ENCODE data around the gene NXPE1.
"Not testable (repeated sequence)": the region's sequence is repeated elsewhere in the genome, so short reads cannot be mapped to it uniquely, and the experiment has no call there.

NXPE1 gene

GRCh38 chr11:114559425-114560310, at the start of gene NXPE1:
Gene NXPE1, minus strand, starts transcription at chr11:114559881. Its CDS starts 8,680 bp downstream, at chr11:114551201.
- DNase-seq, result no peak
- ATAC-seq, result no peak

GRCh38 chr11:114609429-114609828, 49.7 kb upstream of the NXPE1 start:
- DNase-seq, result no peak
- ATAC-seq, result no peak

GRCh38 chr11:114608605-114609004, 48.9 kb upstream of the NXPE1 start:
- not testable (repeated sequence) for DNase-seq, ATAC-seq

- ATAC-seq (no peak), DNase-seq (no peak)
Observed at GRCh38 chr11:114607753-114608459, 48.2 kb upstream of the NXPE1 start.

GRCh38 chr11:114606802-114607075, 47.1 kb upstream of the NXPE1 start:
- not testable (repeated sequence) for DNase-seq, ATAC-seq

- ATAC-seq, result no peak
- DNase-seq, result no peak
Observed at GRCh38 chr11:114606003-114606801, 46.5 kb upstream of the NXPE1 start.

GRCh38 chr11:114605370-114605769, 45.7 kb upstream of the NXPE1 start:
- ATAC-seq (no peak), DNase-seq (no peak)

GRCh38 chr11:114604886-114605285, 45.2 kb upstream of the NXPE1 start:
- DNase-seq, result no peak
- ATAC-seq, result no peak

- DNase-seq (no peak), ATAC-seq (no peak)
Observed at GRCh38 chr11:114604179-114604813, 44.6 kb upstream of the NXPE1 start.

GRCh38 chr11:114603151-114603550, 43.5 kb upstream of the NXPE1 start:
- not testable (repeated sequence) for DNase-seq, ATAC-seq

GRCh38 chr11:114598461-114598860, 38.8 kb upstream of the NXPE1 start:
- ATAC-seq, result no peak
- no peak for DNase-seq

- ATAC-seq, result no peak
Observed at GRCh38 chr11:114596175-114596919, 36.7 kb upstream of the NXPE1 start.

GRCh38 chr11:114595571-114595970, 35.9 kb upstream of the NXPE1 start, which contains the start of gene NXPE4:
Gene NXPE4, minus strand, starts transcription at chr11:114595786. Its CDS starts 1,027 bp downstream, at chr11:114594759.
- ATAC-seq (no peak), DNase-seq (no peak)

More at GRCh38 chr11:114596175-114596919, 36.7 kb upstream of the NXPE1 start:
- no peak for DNase-seq

GRCh38 chr11:114594703-114595102, 35.0 kb upstream of the NXPE1 start:
- no peak for ATAC-seq
- DNase-seq, result no peak

- DNase-seq, result no peak
Observed at GRCh38 chr11:114587398-114587953, 27.8 kb upstream of the NXPE1 start.

GRCh38 chr11:114586797-114587196, 27.1 kb upstream of the NXPE1 start:
- DNase-seq (no peak), ATAC-seq (no peak)

More at GRCh38 chr11:114587398-114587953, 27.8 kb upstream of the NXPE1 start:
- ATAC-seq, result no peak

- ATAC-seq, result no peak
Observed at GRCh38 chr11:114571712-114572111, 12.0 kb upstream of the NXPE1 start.

GRCh38 chr11:114569801-114570200, 10.1 kb upstream of the NXPE1 start:
- ATAC-seq (no peak), DNase-seq (no peak)

More at GRCh38 chr11:114571712-114572111, 12.0 kb upstream of the NXPE1 start:
- DNase-seq, result no peak

GRCh38 chr11:114566276-114566675, 6.6 kb upstream of the NXPE1 start:
- ATAC-seq (no peak), DNase-seq (no peak)

- no peak for DNase-seq
- ATAC-seq, result no peak
Observed at GRCh38 chr11:114564831-114565230, 5.2 kb upstream of the NXPE1 start.

GRCh38 chr11:114563077-114563476, 3.4 kb upstream of the NXPE1 start:
- DNase-seq, result no peak

More at GRCh38 chr11:114563077-114563476, 3.4 kb upstream of the NXPE1 start:
- ATAC-seq, result no peak

Data from stimulated activated naive CD8-positive, alpha-beta T cell treated with anti-CD3 and anti-CD28 coated beads, Interleukin-15, Interleukin-2, amounts not matched to agents 100 U/mL and 50 U/mL, for 24 hours (primary cell).